ENCODE results near the gene RSPH9.

DNA sequence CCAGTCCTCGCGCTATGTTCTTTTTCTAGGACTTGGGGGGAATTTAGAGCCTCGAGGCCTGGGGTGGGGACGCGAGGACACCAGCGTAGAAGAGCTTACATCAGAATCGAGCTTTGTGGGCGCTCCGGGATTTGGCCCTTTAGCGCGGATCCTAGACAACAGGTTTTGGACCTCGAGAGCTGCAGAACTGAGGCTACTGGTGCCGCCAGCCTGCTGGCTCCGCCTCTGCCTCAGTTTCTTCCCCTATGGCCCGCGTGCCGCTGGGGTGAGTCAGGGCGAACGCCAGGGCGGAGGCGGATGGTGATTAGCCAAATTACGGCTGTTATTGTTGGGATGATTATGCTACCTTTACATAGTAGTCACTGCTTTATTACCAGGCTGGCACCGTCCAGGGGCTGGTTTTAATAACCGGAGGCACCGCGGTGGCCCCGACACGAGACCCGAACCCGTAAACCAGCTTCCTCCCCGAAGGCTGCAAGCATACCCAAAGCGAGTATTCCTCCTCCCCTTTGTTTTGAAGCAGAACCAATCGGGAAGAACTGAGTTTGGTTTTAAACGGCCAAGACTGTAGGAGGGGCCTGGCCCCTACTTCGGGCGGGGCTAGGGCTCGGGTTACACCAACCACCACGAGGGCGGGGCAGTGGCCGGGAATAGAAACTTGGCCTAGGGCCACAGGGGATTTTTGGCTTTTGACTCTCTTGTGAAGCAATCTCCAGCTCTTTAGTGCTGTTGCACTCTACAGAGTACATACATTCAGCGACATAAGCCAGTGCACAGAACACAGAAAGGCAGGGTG is 15.1 kb upstream of the RSPH9 start:
- TF ChIP-seq, protein P1, sequence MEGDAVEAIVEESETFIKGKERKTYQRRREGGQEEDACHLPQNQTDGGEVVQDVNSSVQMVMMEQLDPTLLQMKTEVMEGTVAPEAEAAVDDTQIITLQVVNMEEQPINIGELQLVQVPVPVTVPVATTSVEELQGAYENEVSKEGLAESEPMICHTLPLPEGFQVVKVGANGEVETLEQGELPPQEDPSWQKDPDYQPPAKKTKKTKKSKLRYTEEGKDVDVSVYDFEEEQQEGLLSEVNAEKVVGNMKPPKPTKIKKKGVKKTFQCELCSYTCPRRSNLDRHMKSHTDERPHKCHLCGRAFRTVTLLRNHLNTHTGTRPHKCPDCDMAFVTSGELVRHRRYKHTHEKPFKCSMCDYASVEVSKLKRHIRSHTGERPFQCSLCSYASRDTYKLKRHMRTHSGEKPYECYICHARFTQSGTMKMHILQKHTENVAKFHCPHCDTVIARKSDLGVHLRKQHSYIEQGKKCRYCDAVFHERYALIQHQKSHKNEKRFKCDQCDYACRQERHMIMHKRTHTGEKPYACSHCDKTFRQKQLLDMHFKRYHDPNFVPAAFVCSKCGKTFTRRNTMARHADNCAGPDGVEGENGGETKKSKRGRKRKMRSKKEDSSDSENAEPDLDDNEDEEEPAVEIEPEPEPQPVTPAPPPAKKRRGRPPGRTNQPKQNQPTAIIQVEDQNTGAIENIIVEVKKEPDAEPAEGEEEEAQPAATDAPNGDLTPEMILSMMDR (IDR thresholded peaks at IDR 0.05; ENCODE audit: insufficient read depth, low read depth, low read length), result no peak
- no peak for TF ChIP-seq EZH2 (IDR thresholded peaks at IDR 0.05; ENCODE audit: insufficient read depth, low read length)
